Upper lobe of left lung (tissue), 6 donors: Measurements from ENCODE around the gene OR5M10. TPM values are rescaled to one million over a fixed set of nuclear protein-coding genes. Genes with fewer than 3 reads are reported as not detected.
A peak's percentile ranks its signal among the peaks of the same experiment; 100 is the strongest.
"Not testable (repeated sequence)": the region's sequence is repeated elsewhere in the genome, so short reads cannot be mapped to it uniquely, and the experiment has no call there.

Experiments
- ATAC-seq, 2 donors: fragments of 200-7000 bp; cut with Tn5 transposase; one replicate each; pipeline ENCODE4 v1.9.1; 2022; ENCODE audit warnings: mild to moderate bottlenecking in 2 of 2, moderate library complexity in 2 of 2; ENCODE audit not compliant: low FRiP score in 2 of 2
- DNase-seq, 2 donors: peaks; one replicate each; pipeline ENCODE4 v3.0.0-alpha.2; 2019 to 2020
- H3K27ac ChIP-seq, 4 donors: fragments of 200-600 bp; sonication (generic); one replicate each; pipeline ENCODE4 v1.5.1; 2016 to 2019
- H3K27me3 ChIP-seq, 4 donors: fragments of 200-600 bp; sonication (generic); one replicate each; pipeline ENCODE4 v1.5.1; 2017 to 2019
- H3K36me3 ChIP-seq, 4 donors: fragments of 200-600 bp; sonication (generic); one replicate each; pipeline ENCODE4 v1.5.1; 2016 to 2019
- H3K4me1 ChIP-seq, 4 donors: fragments of 200-600 bp; sonication (generic); one replicate each; pipeline ENCODE4 v1.5.1; 2018 to 2019
- H3K4me3 ChIP-seq, 4 donors: fragments of 200-600 bp; sonication (generic); one replicate each; pipeline ENCODE4 v1.5.1; 2017 to 2019; ENCODE audit warnings: mild to moderate bottlenecking in 2 of 4, moderate library complexity in 1 of 4
- H3K9me3 ChIP-seq, 4 donors: fragments of 200-600 bp; sonication (generic); one replicate each; pipeline ENCODE4 v1.5.1; 2018 to 2019
- CTCF ChIP-seq, 6 experiments: fragments of 450-650 bp in 4 of 6; fragments of 200-600 bp in 2 of 6; sonication (generic) in 2 of 6; IDR thresholded peaks; one replicate each; pipeline ENCODE4 v1.5.1; 2016 to 2019; ENCODE audit warnings: antibody characterized with exemption in 6 of 6
- EP300 ChIP-seq, 4 donors: sonication (generic); formaldehyde crosslinking; IDR thresholded peaks; one replicate each; pipeline ENCODE4 v1.5.1; 2017; ENCODE audit warnings: antibody characterized with exemption in 4 of 4, control low read depth in 2 of 4
- POLR2A ChIP-seq, 4 donors: fragments of 450-650 bp; IDR thresholded peaks; one replicate each; pipeline ENCODE4 v1.5.1; 2016 to 2017; ENCODE audit warnings: antibody characterized with exemption in 4 of 4, mild to moderate bottlenecking in 2 of 4
- POLR2AphosphoS5 ChIP-seq, 2 donors: sonication (generic); formaldehyde crosslinking; IDR thresholded peaks; one replicate each; pipeline ENCODE4 v1.5.1; 2017; ENCODE audit warnings: antibody characterized with exemption in 2 of 2
- WGBS, 2 donors: methylation state at CpG; one replicate each; pipeline ENCODE4 v1.1.5; 2017 to 2018; 5-methylcytosine and 5-hydroxymethylcytosine counted together
- total RNA-seq, 6 donors: library from RNA; depleted of rRNA in 4 of 6; stranded (reverse); fragments of >200 nt in 4 of 6; gene quantifications; one replicate each; pipeline versions ENCODE4 v1.1.0 to v1.2.1, GENCODE V29; 2016 to 2021
- donor health status: DM: no; HTN: no; CAD: no; lungs with moderate emphysema.
- donor health status: DM: no; HTN: yes; CAD: no; lungs with severe emphysema.

OR5M10 gene
- not detected for total RNA-seq

- H3K4me1 ChIP-seq: no peaks in the 10 kb centered on the region
- DNase-seq: no peak
- no peaks in the 10 kb centered on the region for H3K27me3 ChIP-seq
- no peak for ATAC-seq
- H3K27ac ChIP-seq: no peak within 1 kb of the TSS
- whole genome bisulfite sequencing, 2 donors: 46 to 51% methylated on average over 3 of the region's 3 CpGs
- TF ChIP-seq EP300 (IDR thresholded peaks at IDR 0.05) (no peak), CTCF (IDR thresholded peaks at IDR 0.05) (no peak), POLR2A (IDR thresholded peaks at IDR 0.05) (no peak), POLR2AphosphoS5 (IDR thresholded peaks at IDR 0.05) (no peak)
- H3K36me3 ChIP-seq: no peaks in the 10 kb centered on the region
- no peaks in the 10 kb centered on the region for H3K9me3 ChIP-seq
- no peak within 1 kb of the TSS for H3K4me3 ChIP-seq
These were observed at the start of gene OR5M10 for GRCh38 chr11:56577621-56578020. Gene OR5M10 (minus strand): TSS chr11:56577721. CDS start chr11:56577721, 0 bp downstream.

GRCh38 chr11:56625946-56626345 lies 48.4 kb upstream of the OR5M10 start:
- Histone ChIP-seq H3K4me1 (no peaks in the 10 kb centered on the region), H3K9me3 (no peaks in the 10 kb centered on the region), H3K4me3 (no peak overlapping the region), H3K27ac (no peak overlapping the region), H3K27me3 (no peaks in the 10 kb centered on the region), H3K36me3 (no peaks in the 10 kb centered on the region)
- 52 to 71% methylated on average over 2 of the region's 2 CpGs for WGBS, 2 donors
- ATAC-seq (no peak), DNase-seq (no peak)
- TF ChIP-seq EP300 (IDR thresholded peaks at IDR 0.05) (no peak), POLR2A (IDR thresholded peaks at IDR 0.05) (no peak), POLR2AphosphoS5 (IDR thresholded peaks at IDR 0.05) (no peak), CTCF (IDR thresholded peaks at IDR 0.05) (no peak)

- WGBS, 2 donors: 5 to 8% methylated on average over 3 of the region's 3 CpGs
- H3K9me3 ChIP-seq: no peaks in the 10 kb centered on the region
- H3K36me3 ChIP-seq: no peaks in the 10 kb centered on the region
- H3K27ac ChIP-seq: no peak overlapping the region
- no peaks in the 10 kb centered on the region for H3K27me3 ChIP-seq
- H3K4me1 ChIP-seq: no peaks in the 10 kb centered on the region
- H3K4me3 ChIP-seq: no peak overlapping the region
- DNase-seq (no peak), ATAC-seq (peak; percentile 53 to 83)
- no peak for TF ChIP-seq POLR2AphosphoS5 (IDR thresholded peaks at IDR 0.05)
- no peak for TF ChIP-seq POLR2A (IDR thresholded peaks at IDR 0.05)
- no peak for TF ChIP-seq EP300 (IDR thresholded peaks at IDR 0.05)
- TF ChIP-seq CTCF (IDR thresholded peaks at IDR 0.05): peak in 4 of 6 experiments; percentile 20 to 27 (median 24)
These were observed 47.2 kb upstream of the OR5M10 start for GRCh38 chr11:56624661-56625110.

- Histone ChIP-seq H3K27me3 (no peaks in the 10 kb centered on the region), H3K4me3 (no peak overlapping the region), H3K36me3 (no peaks in the 10 kb centered on the region), H3K9me3 (no peaks in the 10 kb centered on the region), H3K27ac (no peak overlapping the region), H3K4me1 (no peaks in the 10 kb centered on the region)
- DNase-seq (no peak), ATAC-seq (no peak)
- TF ChIP-seq CTCF (IDR thresholded peaks at IDR 0.05): no peak
- TF ChIP-seq POLR2AphosphoS5 (IDR thresholded peaks at IDR 0.05): no peak
- TF ChIP-seq POLR2A (IDR thresholded peaks at IDR 0.05): no peak
- no peak for TF ChIP-seq EP300 (IDR thresholded peaks at IDR 0.05)
- 70 to 85% methylated on average over 1 of the region's 1 CpG for WGBS, 2 donors
These were observed 33.7 kb upstream of the OR5M10 start for GRCh38 chr11:56611174-56611573.

GRCh38 chr11:56592088-56592717 lies 14.7 kb upstream of the OR5M10 start:
- ATAC-seq, H3K4me1 ChIP-seq, H3K27me3 ChIP-seq, H3K4me3 ChIP-seq, H3K27ac ChIP-seq, H3K36me3 ChIP-seq: not testable (repeated sequence)
- 92 to 93% methylated on average over 17 to 20 of the region's 20 CpGs for WGBS, 2 donors
- peak in 1 of 2 donors; percentile 29 for DNase-seq
- peaks cover 0 to 10% (median 2%) of the 10 kb centered on the region in 4 donors for H3K9me3 ChIP-seq
